ENCODE results near the gene ZNF621.

ZNF621 gene

DNA sequence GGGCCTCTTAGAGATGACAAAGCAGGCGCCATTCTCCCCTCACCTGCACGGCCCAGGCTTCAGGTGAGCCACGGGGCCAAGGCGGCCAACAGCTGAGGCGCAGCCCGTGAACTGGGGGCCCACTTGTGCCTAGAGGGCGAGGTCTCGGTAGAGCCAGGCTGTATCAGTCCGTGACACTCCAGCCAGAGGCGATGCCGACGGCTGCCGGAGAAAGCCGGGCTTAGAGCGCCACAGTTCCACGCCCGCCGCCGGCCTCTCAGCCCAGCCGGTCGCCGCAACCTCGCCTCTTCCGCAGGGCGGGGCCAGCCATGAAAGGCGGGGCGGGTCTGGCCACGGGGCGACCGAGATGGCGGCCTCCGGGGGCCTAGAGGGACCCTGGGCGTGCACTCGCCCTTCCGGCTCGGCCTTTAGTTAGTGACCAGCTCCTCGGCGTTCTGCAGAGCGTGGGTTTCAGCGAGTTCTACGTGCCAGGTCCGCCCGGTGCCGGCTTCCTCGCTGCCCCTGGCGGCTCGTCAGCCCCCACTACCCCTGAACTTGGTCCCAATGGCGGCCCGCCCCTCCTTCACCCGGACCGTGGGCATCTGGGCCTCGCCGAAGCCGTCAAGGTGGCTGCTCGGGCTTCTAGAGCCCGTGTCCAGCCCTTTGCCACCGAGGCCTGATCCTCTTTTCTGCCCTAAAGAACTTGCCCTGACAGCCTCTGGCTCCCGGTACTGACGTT lies at the start of gene ZNF621:
ZNF621 (plus strand) TSS at position 393 of the 718 bp plus-strand sequence. CDS start 881 bp downstream, outside the sequence.
- Histone ChIP-seq H3K4me2 (ENCODE audit: low read length) (peak within 1 kb of the TSS; percentile 99), H3K79me2 (ENCODE audit: insufficient read depth, low read length) (no peaks in the 10 kb centered on the region), H3K27ac (ENCODE audit: low read depth, low read length, poor library complexity, severe bottlenecking) (peak within 1 kb of the TSS; percentile 39), H3K9me2 (ENCODE audit: low read depth, low read length) (no peaks in the 10 kb centered on the region), H2AFZ (ENCODE audit: low read length) (peak within 1 kb of the TSS; percentile 97), H3K4me1 (ENCODE audit: insufficient read depth, low read length, severe bottlenecking) (peaks cover 24% of the 10 kb centered on the region), H3K36me3 (ENCODE audit: insufficient read depth, low read length) (peaks cover 28% of the 10 kb centered on the region), H3K27me3 (ENCODE audit: insufficient read depth, low read length) (no peaks in the 10 kb centered on the region), H3K9me3 (ENCODE audit: low read length) (no peaks in the 10 kb centered on the region), H3K4me3 (ENCODE audit: low read depth, low read length, poor library complexity, severe bottlenecking) (peak within 1 kb of the TSS; percentile 99), H3F3A (ENCODE audit: insufficient read depth, low read length) (no peaks in the 10 kb centered on the region), H3K9ac (ENCODE audit: low read length) (peak within 1 kb of the TSS; percentile 99), H4K20me1 (ENCODE audit: insufficient read depth, low read length) (no peaks in the 10 kb centered on the region)
- TF ChIP-seq EZH2 (IDR thresholded peaks at IDR 0.05; ENCODE audit: borderline replicate concordance, low read length): no peak
- TF ChIP-seq, protein P1, sequence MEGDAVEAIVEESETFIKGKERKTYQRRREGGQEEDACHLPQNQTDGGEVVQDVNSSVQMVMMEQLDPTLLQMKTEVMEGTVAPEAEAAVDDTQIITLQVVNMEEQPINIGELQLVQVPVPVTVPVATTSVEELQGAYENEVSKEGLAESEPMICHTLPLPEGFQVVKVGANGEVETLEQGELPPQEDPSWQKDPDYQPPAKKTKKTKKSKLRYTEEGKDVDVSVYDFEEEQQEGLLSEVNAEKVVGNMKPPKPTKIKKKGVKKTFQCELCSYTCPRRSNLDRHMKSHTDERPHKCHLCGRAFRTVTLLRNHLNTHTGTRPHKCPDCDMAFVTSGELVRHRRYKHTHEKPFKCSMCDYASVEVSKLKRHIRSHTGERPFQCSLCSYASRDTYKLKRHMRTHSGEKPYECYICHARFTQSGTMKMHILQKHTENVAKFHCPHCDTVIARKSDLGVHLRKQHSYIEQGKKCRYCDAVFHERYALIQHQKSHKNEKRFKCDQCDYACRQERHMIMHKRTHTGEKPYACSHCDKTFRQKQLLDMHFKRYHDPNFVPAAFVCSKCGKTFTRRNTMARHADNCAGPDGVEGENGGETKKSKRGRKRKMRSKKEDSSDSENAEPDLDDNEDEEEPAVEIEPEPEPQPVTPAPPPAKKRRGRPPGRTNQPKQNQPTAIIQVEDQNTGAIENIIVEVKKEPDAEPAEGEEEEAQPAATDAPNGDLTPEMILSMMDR (IDR thresholded peaks at IDR 0.05; ENCODE audit: low read length): no peak

DNA sequence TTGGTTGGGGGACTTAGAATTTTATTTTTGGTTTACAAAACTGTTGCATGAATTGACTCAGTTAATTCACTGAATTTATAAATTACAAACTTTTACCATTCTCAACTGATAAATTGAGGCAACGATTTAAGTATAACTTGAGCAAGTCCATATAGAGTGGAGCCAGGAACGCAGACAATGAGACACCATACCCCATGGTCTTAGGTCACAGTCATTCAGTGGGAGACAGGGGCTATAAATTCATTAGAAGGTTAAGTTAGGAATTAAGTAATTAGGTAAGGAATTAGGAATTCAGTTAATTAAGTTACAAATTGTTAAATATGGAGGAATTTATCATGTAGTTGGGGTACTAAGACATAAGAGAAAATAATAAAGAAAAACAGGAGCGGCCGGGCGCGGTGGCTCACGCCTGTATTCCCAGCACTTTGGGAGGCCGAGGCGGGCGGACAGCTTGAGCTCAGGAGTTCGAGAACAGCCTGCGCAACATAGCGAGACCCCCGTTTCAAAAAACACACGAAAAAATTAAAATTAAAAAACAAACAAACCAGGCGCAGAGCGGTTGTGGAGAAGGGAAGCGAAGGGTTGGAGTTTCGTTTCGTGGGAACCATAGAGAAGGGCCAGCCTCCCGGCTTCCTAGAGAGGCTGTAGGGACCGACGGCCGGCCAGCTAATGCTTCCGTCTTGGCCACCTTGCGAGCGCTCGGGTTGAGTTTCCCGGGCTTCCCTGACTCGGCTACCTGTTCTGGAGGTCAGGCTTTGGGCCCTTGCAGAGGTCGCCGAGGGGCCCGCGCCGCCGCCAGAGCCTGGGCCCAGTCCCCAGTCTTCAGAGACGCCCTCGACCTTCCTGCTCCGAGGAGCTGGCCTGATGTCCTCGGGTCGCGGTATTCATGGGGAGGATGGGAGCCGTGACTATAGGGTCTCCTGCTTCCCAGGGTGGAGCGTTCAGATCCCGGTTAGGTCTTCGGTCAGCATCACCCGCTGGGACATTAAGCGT lies 48.0 kb upstream of the ZNF621 start, which contains the start of gene ZNF619:
ZNF619 (plus strand) TSS at position 645 of the 993 bp plus-strand sequence. CDS start 858 bp downstream, outside the sequence.
- H3K36me3 ChIP-seq (ENCODE audit: insufficient read depth, low read length): no peaks in the 10 kb centered on the region
- H3K4me2 ChIP-seq (ENCODE audit: low read length): peak within 1 kb of the TSS; percentile 68
- peak within 1 kb of the TSS; percentile 68 for H3K4me3 ChIP-seq (ENCODE audit: low read depth, low read length, poor library complexity, severe bottlenecking)
- H3F3A ChIP-seq (ENCODE audit: insufficient read depth, low read length): no peaks in the 10 kb centered on the region
- H4K20me1 ChIP-seq (ENCODE audit: insufficient read depth, low read length): no peaks in the 10 kb centered on the region
- no peaks in the 10 kb centered on the region for H3K9me3 ChIP-seq (ENCODE audit: low read length)
- H3K27ac ChIP-seq (ENCODE audit: low read depth, low read length, poor library complexity, severe bottlenecking): no peak within 1 kb of the TSS
- TF ChIP-seq, protein P1 (IDR thresholded peaks at IDR 0.05; ENCODE audit: low read length): no peak
- no peak for TF ChIP-seq EZH2 (IDR thresholded peaks at IDR 0.05; ENCODE audit: borderline replicate concordance, low read length)
- H3K79me2 ChIP-seq (ENCODE audit: insufficient read depth, low read length): no peaks in the 10 kb centered on the region
- H3K9me2 ChIP-seq (ENCODE audit: low read depth, low read length): no peaks in the 10 kb centered on the region
- H3K4me1 ChIP-seq (ENCODE audit: insufficient read depth, low read length, severe bottlenecking): peaks cover 13% of the 10 kb centered on the region
- H2AFZ ChIP-seq (ENCODE audit: low read length): peak within 1 kb of the TSS; percentile 68
- peak within 1 kb of the TSS; percentile 68 for H3K9ac ChIP-seq (ENCODE audit: low read length)
- H3K27me3 ChIP-seq (ENCODE audit: insufficient read depth, low read length): no peaks in the 10 kb centered on the region

DNA sequence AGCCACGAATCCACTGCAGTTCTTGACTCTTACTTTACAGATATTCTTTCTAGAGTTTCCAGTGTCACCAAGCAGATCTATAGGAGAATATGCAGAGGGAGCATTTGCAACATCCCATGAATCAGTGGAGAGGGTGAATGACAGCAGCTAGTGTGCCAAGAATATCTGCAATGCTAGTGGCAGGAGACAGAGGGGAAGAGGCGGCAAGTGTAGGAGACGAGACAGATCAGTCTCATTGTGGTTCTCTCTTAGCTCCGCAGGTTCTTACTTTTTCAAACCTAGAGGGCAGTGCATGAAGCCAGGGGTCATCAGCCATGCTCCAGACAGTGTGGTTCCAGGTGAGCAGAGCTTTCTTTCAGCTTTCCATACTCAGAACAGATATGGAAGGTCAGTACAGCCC lies 47.1 kb upstream of the ZNF621 start:
- no peaks in the 10 kb centered on the region for H3K79me2 ChIP-seq (ENCODE audit: insufficient read depth, low read length)
- no peaks in the 10 kb centered on the region for H3F3A ChIP-seq (ENCODE audit: insufficient read depth, low read length)
- H3K36me3 ChIP-seq (ENCODE audit: insufficient read depth, low read length): no peaks in the 10 kb centered on the region
- peak overlapping the region; percentile 68 for H3K4me3 ChIP-seq (ENCODE audit: low read depth, low read length, poor library complexity, severe bottlenecking)
- H3K27ac ChIP-seq (ENCODE audit: low read depth, low read length, poor library complexity, severe bottlenecking): no peak overlapping the region
- H3K27me3 ChIP-seq (ENCODE audit: insufficient read depth, low read length): no peaks in the 10 kb centered on the region
- no peaks in the 10 kb centered on the region for H3K9me2 ChIP-seq (ENCODE audit: low read depth, low read length)
- no peak overlapping the region for H2AFZ ChIP-seq (ENCODE audit: low read length)
- H3K4me1 ChIP-seq (ENCODE audit: insufficient read depth, low read length, severe bottlenecking): peaks cover 13% of the 10 kb centered on the region
- no peak for TF ChIP-seq EZH2 (IDR thresholded peaks at IDR 0.05; ENCODE audit: borderline replicate concordance, low read length)
- TF ChIP-seq, protein P1 (IDR thresholded peaks at IDR 0.05; ENCODE audit: low read length): no peak
- H3K9ac ChIP-seq (ENCODE audit: low read length): peak overlapping the region; percentile 68; the same call in 1 of the 2 replicates
- no peaks in the 10 kb centered on the region for H4K20me1 ChIP-seq (ENCODE audit: insufficient read depth, low read length)
- H3K4me2 ChIP-seq (ENCODE audit: low read length): peak overlapping the region; percentile 68
- H3K9me3 ChIP-seq (ENCODE audit: low read length): no peaks in the 10 kb centered on the region
